GM12874 (cell line): ENCODE results near the gene OR14I1.

Experiments used
- TF ChIP-seq, protein P1 (sequence below): IDR thresholded peaks from 2 replicates; pipeline ENCODE4 v1.5.1; 2011; ENCODE audit warnings: low read depth, mild to moderate bottlenecking, control low read depth, low read length, moderate library complexity; ENCODE audit not compliant: insufficient read depth

Gene OR14I1

DNA sequence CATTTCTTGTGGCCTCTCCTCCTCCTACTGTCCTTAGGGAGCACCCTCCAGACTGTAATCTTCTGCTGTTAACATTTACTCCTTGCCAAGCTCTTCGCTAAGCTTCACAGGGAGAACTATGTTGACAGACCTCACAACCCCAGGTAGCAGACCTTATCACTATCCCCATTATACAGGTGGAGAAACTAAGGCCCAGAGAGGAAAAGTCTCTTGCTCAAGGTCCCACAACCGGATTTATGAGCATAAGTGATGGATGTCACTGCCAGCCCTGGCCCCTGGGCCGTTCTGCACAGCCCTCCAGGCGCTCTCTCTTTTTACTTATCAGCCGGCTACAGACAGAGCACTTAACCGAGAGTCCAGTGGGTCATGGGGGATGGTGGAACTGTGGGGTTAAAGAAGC lies 34.9 kb upstream of the OR14I1 start:
- TF ChIP-seq, protein P1, sequence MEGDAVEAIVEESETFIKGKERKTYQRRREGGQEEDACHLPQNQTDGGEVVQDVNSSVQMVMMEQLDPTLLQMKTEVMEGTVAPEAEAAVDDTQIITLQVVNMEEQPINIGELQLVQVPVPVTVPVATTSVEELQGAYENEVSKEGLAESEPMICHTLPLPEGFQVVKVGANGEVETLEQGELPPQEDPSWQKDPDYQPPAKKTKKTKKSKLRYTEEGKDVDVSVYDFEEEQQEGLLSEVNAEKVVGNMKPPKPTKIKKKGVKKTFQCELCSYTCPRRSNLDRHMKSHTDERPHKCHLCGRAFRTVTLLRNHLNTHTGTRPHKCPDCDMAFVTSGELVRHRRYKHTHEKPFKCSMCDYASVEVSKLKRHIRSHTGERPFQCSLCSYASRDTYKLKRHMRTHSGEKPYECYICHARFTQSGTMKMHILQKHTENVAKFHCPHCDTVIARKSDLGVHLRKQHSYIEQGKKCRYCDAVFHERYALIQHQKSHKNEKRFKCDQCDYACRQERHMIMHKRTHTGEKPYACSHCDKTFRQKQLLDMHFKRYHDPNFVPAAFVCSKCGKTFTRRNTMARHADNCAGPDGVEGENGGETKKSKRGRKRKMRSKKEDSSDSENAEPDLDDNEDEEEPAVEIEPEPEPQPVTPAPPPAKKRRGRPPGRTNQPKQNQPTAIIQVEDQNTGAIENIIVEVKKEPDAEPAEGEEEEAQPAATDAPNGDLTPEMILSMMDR: no peak

DNA sequence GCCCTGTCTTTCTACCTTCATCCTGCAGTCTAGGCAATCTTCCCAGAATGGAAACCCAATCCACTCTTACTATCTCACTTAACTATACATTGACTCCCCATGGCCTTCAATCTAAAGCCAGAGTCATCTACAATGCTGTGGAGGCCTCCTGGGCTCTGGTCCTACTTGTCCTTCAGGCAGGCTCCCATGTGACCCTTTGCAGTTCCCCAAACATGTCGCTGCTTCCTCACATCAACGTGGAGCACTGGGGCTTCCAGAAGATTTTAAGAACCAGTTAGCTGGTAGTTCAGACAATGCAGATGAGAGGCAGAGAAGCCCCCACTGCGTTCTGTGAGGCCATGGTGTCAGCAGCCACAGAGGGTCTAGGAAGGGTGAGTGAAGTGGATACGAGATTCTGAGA lies 34.4 kb upstream of the OR14I1 start:
- TF ChIP-seq, protein P1: no peak

DNA sequence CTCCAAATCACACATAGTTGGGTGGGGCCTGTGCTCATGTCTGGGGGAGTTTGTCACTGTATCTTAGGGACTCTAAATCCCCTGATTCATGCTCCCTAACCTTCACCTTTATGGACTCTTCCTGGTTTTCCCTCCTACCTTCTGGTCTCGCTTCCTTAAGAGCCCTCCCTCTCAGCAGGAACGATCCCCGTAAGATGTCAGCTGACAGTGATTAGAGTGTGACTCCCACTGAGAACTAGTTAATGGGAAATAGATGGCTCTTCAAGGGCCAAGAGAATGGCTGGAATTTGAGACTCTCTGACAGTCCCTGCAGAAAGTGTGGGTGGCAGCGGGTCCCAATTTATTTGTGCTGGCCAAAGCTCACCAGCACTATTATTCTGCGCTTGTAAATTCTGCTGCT lies 31.0 kb upstream of the OR14I1 start:
- TF ChIP-seq, protein P1: no peak

DNA sequence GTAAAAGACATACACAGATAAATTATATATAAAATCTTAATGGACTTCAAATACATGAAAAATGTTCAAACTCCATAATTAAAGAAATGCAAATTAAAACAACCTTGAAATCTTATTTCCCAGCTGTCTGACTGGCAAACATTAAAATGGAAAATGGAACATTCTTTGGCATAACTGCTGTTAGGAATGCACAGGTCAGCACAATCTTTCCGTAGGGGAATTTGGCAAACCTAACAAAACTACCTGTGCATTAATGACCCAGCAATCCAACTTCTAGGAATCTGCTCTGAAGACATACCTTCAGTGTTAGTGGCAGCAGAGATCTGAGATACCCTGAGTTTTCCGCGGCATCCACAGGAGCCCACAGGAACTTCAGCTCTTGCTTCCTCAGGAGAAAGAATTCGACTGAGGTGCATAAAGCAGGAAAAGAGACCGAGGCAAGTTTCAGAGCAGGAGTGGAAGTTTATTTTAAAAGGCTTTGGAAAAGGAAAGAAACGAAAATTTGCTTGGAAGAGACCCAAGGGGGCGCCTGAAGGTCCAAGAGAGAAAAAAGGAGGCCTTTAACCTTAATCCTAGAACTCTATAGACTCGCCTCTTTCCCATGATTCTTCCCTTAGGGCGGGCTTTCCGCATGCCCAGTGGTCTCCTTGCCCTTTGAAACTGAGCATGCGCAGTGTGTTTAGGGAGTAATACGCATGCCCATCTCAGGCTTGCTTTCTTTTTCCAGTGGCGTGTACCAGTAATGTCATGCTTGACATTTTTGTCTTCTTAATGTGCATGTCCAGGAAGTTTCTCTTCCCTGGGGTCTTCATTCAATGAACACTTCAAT lies 28.2 kb upstream of the OR14I1 start:
- TF ChIP-seq, protein P1: no peak

DNA sequence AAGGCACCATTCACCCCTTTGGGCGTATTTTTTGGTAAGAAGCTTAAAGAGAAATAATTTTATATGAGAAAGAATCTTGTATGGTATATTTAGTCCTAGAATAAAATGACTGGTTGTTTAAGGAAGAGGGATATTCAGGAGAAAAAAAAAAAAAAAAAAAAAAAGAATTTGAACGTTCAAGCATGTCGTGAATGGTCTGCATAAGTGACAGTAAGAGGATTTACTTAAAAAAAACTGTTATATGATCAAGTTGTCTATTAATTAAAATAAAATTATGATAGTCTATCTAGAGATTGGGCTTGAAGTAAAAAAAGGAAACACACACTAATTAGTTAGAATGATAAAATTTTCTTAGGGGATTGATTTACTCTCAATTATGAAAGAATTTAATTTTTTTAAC lies 11.7 kb upstream of the OR14I1 start:
- TF ChIP-seq, protein P1: no peak

DNA sequence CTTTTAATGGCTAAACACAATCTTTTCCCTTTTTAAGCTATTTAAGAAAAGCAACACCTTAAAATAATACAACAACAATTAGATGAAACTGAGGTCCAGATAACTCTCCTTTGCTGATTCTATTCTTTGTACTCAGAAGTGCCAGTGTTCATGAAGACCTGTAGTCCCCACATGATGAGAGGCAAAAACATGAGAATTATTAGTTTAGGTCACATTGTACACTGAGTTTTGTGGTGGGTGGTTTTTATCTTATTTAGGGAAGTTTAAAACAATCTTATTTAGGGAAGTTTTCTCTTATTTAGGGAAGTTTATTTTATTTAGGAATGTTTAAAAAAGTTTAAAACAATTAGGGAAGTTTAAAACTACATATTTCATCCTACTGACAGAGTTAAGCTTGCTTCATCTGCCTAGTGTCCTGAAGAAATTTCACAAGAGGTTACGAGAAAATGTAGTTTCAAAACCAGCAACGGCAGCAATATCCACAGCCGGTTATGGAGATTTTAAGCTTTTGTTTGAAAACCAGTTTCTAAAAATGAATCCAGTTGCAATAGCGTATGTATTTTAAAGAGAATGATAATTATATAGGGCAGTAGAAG lies 7.8 kb upstream of the OR14I1 start:
- TF ChIP-seq, protein P1: no peak

DNA sequence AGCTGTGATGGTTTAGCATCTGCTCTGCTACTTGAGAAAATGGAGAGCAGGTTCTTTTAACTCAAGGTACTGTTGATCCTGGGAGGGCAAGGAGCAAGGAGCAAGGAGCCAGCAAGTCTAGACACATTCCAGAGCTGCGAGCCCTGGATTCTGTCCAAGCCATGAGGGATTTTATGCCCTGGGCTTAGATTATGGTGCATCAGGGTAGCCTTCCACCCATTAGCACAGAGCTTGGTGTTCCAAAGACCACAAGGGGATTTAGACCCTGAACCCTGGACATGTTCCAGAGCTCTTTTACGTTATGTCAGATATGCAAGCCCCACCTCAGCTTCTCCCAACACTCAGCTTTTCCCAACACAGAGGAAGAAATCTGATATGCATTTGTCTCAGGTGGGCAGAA lies 2.0 kb upstream of the OR14I1 start:
- TF ChIP-seq, protein P1: no peak
